ENCODE measurements around the gene DNAJC5. TPM values are rescaled to one million over a fixed set of nuclear protein-coding genes. Genes with fewer than 3 reads are reported as not detected.

The DNAJC5 gene
- total and polyA plus RNA-seq, 2 of the 8 experiments (the other 6 are each of a cell fraction or from before 2014, with no cell fraction given), result 19.2 to 31.2 TPM

GRCh38 chr20:63908008-63908682 lies 13.2 kb downstream of the DNAJC5 start (continued):
- TF ChIP-seq POLR2AphosphoS5 (IDR thresholded peaks at IDR 0.05; ENCODE audit: low read depth, low read length) (no peak), EGR1 (IDR thresholded peaks at IDR 0.05; ENCODE audit: borderline replicate concordance, low read depth, low read length) (no peak)

All from H1 (cell line).